Neural progenitor cell (in vitro differentiated cells): ENCODE results near the gene STK39.

Experiments used
- EZH2 ChIP-seq: fragments of 200-600 bp; sonication (generic); IDR thresholded peaks from 2 replicates; pipeline ENCODE4 v1.6.1; 2017; ENCODE audit warnings: antibody characterized with exemption, mild to moderate bottlenecking, moderate library complexity
- EZH2phosphoT487 ChIP-seq: fragments of 200-600 bp; sonication (generic); IDR thresholded peaks from 2 replicates; pipeline ENCODE4 v1.6.1; 2017; ENCODE audit warnings: antibody characterized with exemption
- TF ChIP-seq, protein P1 (sequence below): fragments of 200-600 bp; sonication (generic); IDR thresholded peaks from 2 replicates; pipeline ENCODE4 v1.5.1; 2017; ENCODE audit warnings: antibody characterized with exemption, mild to moderate bottlenecking

- TF ChIP-seq, protein P1, sequence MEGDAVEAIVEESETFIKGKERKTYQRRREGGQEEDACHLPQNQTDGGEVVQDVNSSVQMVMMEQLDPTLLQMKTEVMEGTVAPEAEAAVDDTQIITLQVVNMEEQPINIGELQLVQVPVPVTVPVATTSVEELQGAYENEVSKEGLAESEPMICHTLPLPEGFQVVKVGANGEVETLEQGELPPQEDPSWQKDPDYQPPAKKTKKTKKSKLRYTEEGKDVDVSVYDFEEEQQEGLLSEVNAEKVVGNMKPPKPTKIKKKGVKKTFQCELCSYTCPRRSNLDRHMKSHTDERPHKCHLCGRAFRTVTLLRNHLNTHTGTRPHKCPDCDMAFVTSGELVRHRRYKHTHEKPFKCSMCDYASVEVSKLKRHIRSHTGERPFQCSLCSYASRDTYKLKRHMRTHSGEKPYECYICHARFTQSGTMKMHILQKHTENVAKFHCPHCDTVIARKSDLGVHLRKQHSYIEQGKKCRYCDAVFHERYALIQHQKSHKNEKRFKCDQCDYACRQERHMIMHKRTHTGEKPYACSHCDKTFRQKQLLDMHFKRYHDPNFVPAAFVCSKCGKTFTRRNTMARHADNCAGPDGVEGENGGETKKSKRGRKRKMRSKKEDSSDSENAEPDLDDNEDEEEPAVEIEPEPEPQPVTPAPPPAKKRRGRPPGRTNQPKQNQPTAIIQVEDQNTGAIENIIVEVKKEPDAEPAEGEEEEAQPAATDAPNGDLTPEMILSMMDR, result no peak
- TF ChIP-seq EZH2phosphoT487 (no peak), EZH2 (no peak)
Observed at GRCh38 chr2:168079236-168079635, 168.2 kb downstream of the STK39 start.
